Measurements from ENCODE around the gene SDCBP2. TPM values are rescaled to one million over a fixed set of nuclear protein-coding genes. Genes with fewer than 3 reads are reported as not detected.

SDCBP2 gene, protein sequence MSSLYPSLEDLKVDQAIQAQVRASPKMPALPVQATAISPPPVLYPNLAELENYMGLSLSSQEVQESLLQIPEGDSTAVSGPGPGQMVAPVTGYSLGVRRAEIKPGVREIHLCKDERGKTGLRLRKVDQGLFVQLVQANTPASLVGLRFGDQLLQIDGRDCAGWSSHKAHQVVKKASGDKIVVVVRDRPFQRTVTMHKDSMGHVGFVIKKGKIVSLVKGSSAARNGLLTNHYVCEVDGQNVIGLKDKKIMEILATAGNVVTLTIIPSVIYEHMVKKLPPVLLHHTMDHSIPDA
- total RNA-seq (2014; rRNA removed; shearing (Covaris generic)) = 0.29 and 0.56 TPM in 2 replicates

GRCh38 chr20:1328680-1329330 lies at the start of gene SDCBP2:
TSS of gene SDCBP2 (minus strand) at chr20:1329139. CDS start at chr20:1320416, 8,723 bp downstream.
- DNase-seq (ENCODE audit: low spot score) = peak; percentile 2

DNA sequence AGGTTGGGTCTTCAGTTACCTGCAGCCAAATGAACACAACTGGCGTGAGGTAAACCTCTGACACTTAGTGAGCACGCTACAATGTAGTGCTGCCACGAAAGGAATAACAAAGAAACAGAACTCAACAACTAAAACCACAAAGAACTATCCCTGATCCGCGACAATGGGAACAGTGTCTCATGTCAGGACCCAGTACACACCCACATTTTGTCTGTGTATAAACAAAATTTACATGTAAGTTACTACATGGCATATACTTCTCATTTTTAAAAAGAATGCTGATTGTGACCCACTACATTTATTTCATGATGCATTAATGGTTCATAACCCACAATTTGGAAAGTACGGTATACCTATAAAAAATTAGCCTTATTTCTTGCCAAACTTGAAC lies 49.8 kb upstream of the SDCBP2 start:
- DNase-seq (ENCODE audit: low spot score) = no peak

- peak; percentile 38 for DNase-seq (ENCODE audit: low spot score)
Observed at GRCh38 chr20:1377984-1378734, 49.2 kb upstream of the SDCBP2 start.

DNA sequence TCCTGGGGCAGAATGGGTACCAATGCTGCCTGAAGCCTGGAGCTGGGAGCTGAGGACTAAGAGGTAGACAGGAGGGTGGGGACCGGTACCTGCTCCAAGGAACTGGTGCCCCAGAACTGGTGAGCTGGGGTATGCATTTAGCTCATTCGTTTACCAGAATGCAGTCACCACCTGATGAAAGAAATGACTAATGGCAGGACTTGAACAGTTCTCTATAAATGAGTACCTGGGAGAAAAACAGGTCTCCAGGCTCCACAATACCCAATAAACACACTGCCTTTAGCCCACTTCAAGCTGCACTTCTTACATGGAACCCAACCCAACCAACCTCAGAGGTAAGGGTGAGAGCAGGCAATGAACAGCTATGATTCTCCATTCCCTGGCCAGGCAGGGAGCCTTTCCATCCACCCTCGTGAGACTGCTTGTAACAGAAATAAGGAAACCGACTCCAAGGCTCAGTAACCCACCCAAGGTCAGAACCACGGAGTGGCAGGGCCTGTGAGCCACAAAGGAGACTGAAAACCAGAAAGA lies 48.5 kb upstream of the SDCBP2 start:
- DNase-seq (ENCODE audit: low spot score) = no peak

- no peak for DNase-seq (ENCODE audit: low spot score)
Observed at GRCh38 chr20:1376408-1377270, 47.7 kb upstream of the SDCBP2 start.

- no peak for DNase-seq (ENCODE audit: low spot score)
Observed at GRCh38 chr20:1376007-1376406, 47.1 kb upstream of the SDCBP2 start.

- DNase-seq (ENCODE audit: low spot score) = no peak
Observed at GRCh38 chr20:1375515-1375914, 46.6 kb upstream of the SDCBP2 start.

DNA sequence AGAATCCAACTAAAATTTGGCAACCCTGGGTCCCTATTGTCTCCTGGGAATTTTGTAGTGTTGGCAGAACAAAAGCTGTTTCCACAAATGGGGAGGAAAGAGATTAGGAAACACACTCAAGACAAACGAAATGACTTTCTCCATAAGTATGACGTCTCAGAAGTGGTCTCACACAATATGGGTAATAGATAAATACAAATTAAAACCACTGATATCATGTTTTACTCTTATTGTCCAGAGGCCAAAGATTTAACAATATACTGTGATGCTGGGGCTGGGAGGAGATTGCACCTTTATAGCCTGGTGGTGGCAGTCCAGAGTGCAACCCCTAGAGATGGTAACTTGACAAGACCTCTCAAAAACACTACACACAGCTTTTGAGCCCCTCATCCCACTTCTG lies 45.3 kb upstream of the SDCBP2 start:
- no peak for DNase-seq (ENCODE audit: low spot score)

DNA sequence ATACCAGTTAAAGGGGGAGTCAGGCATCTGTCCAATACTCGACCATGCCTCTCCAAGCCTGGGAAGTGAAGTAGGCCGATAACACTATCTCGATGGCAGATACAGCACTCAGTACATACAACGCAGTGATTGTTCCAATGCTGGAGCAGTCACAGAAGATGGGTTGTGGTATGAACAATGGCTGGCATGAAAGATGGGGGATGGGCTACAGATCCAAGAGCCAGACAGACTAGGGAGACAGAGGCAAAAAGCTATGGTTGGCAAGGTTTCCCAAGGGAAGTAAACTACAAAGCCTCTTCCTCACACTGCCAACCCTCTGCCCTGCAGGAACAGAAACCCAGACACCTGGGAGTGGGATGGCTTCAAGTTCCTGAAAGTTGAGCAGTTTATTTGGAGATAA lies 44.7 kb upstream of the SDCBP2 start:
- no peak for DNase-seq (ENCODE audit: low spot score)

DNA sequence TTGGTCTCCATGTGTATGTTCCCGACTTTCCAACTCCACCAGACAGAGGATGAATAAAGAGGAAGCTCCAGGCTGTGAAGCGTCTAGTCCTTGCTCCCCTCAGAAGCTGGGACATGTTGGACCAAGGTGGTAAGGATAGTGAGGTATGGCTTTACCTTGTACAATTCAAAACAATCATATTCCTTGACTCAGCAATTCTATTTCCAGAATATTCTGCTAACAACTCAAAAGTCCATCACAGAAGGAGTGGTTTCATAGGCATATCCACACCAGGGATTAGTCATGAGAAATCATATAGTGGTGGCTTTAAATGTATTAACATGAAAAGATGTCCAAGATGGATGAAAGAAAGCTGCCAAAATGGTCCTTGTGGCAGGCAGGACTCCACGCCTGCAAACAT lies 44.1 kb upstream of the SDCBP2 start:
- DNase-seq (ENCODE audit: low spot score) = no peak

GRCh38 chr20:1371830-1372539 lies 43.0 kb upstream of the SDCBP2 start:
- DNase-seq (ENCODE audit: low spot score) = no peak

DNA sequence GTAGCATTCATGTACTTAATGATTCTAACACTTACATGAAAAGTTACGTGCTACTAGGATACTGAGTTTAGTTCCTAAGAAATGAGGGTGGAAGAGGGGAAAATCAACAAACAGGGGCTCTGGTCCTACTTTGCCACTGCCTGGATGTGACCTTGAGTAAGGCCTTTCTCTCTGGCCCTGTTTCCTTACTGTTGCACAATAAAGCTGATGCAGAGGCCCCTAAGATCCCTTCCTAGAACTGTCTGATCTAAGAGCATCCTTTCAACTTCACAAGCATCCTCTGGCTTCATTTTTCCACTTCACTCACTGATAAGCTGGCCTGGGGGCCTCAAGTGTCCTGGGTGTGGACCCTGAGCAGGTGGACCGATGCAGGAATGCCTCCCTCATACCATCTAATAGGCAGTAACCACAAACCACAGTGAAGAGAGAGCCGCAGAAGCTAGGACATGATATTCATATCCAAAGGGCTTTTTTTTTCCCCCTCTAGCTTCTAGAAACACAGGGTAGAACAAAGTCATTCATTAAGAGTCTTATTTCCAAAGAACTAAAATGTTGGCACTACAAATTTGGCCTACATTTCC lies 42.4 kb upstream of the SDCBP2 start:
- DNase-seq (ENCODE audit: low spot score) = no peak

- no peak for DNase-seq (ENCODE audit: low spot score)
Observed at GRCh38 chr20:1370548-1371110, 41.7 kb upstream of the SDCBP2 start.

- no peak for DNase-seq (ENCODE audit: low spot score)
Observed at GRCh38 chr20:1369970-1370369, 41.0 kb upstream of the SDCBP2 start.

- DNase-seq (ENCODE audit: low spot score) = no peak
Observed at GRCh38 chr20:1368448-1369199, 39.7 kb upstream of the SDCBP2 start.

DNA sequence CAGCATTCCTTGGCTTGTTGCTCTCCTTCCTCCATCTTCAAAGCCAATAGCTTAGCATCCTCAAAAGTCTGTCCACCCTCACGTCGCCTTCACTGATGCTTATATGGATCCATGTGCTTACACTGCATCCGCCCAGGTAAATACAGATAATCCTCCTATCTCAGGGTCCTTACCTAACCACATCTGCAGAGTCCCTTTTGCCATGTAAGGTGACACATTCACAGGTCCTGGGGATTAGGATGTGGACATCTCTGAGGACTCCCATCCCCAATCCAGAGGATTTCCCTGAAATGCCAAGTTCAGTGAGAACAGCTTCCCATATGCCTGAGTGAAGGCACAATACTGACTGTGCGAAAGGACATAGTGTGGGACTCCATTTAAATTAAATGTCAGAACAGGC lies 38.5 kb upstream of the SDCBP2 start:
- no peak for DNase-seq (ENCODE audit: low spot score)

DNA sequence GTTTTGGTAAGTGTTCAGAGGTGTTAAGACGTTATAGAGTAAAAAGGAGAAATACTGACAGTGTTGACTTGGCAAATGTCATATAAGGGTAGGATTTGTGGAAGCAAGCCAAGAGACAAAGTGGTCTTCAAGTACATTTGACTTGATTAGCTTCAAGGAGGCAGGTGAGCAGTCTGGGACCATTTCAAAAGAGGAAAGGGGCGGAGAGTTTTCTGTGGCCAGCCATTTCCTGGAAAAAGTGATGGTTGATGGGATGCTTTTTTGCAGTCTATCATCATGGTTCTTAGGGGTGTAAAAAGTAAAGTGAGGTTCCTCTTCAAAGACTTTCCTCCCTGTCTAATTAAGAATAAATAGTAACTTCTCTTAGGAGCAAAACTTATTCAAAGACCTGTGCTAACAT lies 35.2 kb upstream of the SDCBP2 start:
- no peak for DNase-seq (ENCODE audit: low spot score)

DNA sequence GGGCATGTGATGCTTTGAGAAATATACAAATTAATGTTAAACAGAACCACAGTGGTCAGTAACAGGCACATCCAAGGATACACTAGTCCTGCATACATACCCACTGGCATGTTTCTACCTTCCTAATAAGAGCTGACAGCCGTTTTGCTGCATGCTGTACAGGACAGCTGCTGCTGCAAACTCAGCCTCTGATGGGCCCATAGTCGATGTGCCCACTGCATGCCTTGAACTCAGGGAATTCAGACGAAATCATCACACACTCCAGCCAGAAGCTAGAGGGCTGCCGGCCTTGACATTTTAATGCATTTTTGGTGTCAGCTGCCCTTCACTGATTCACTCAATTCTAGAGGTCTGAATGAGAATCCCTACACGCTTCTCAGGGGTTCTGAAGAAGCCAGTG lies 34.6 kb upstream of the SDCBP2 start:
- no peak for DNase-seq (ENCODE audit: low spot score)

DNA sequence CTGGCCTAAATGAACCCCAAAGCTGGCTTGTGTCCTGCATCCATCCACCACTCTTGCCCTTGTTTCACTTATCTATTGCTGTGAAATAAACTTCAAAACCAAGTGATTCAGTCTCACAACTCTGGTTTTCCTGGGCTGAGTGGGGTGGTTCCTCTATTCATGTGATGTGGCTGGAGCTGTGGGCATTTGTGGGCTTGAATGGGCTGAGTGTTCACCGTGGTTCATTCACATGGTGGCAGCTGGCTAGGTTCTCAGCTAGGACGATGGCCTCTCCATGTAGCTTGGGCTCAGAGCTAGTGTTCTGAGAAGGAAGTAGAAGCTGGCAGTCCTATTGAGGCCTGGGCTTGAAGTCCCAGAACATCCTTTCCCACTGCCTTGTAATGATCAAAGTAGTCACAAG lies 33.5 kb upstream of the SDCBP2 start:
- DNase-seq (ENCODE audit: low spot score) = no peak
